WTC11 (cell line): ENCODE data around the gene WDFY3. TPM values are rescaled to one million over a fixed set of nuclear protein-coding genes. Genes with fewer than 3 reads are reported as not detected.

Source experiments
- ATAC-seq: fragments of 200-7000 bp; cut with Tn5 transposase; 2 replicates; pipeline ENCODE4 v1.10.0; 2021; ENCODE audit warnings: mild to moderate bottlenecking, moderate library complexity
- CTCF ChIA-PET: fragments of 300-600 bp; sonication (Branson Sonifier 250); formaldehyde crosslinking; loops from one replicate; lab custom pipeline; 2021; ENCODE audit warnings: antibody characterized with exemption; lab: Charles Lee
- POLR2A ChIA-PET: fragments of 350-600 bp; sonication (Branson Sonifier 250); formaldehyde crosslinking; loops from one replicate; lab custom pipeline; 2021; ENCODE audit warnings: antibody characterized with exemption; lab: Charles Lee
- DNase-seq: peaks from one replicate; pipeline ENCODE4 v3.0.0; 2021; ENCODE audit warnings: low spot score
- H3K27ac Mint-ChIP-seq: 2 replicates; pipeline ENCODE4 v1.8.0; 2021; ENCODE audit warnings: mixed read lengths
- H3K27me3 Mint-ChIP-seq: 2 replicates; pipeline ENCODE4 v1.8.0; 2021; ENCODE audit warnings: low read depth, mild to moderate bottlenecking, moderate library complexity, mixed read lengths
- H3K36me3 Mint-ChIP-seq: 2 replicates; pipeline ENCODE4 v1.8.0; 2021; ENCODE audit warnings: mixed read lengths
- H3K4me1 Mint-ChIP-seq: 2 replicates; pipeline ENCODE4 v1.8.0; 2022; ENCODE audit warnings: mixed read lengths
- H3K4me3 Mint-ChIP-seq: 2 replicates; pipeline ENCODE4 v1.8.0; 2021; ENCODE audit warnings: mild to moderate bottlenecking, moderate library complexity, mixed read lengths
- H3K9me3 Mint-ChIP-seq: 2 replicates; pipeline ENCODE4 v1.8.0; 2021; ENCODE audit warnings: mixed read lengths
- ETV6 ChIP-seq: sonication (generic); formaldehyde crosslinking; IDR thresholded peaks from 2 replicates; pipeline ENCODE4 v1.8.1; 2022; ENCODE audit warnings: mild to moderate bottlenecking, missing genetic modification reagents
- GABPB1 ChIP-seq: sonication (generic); formaldehyde crosslinking; IDR thresholded peaks from 2 replicates; pipeline ENCODE4 v1.8.1; 2023; ENCODE audit warnings: mild to moderate bottlenecking, missing genetic modification reagents
- GRHL2 ChIP-seq: fragments of 250-450 bp; sonication (Bioruptor Pico); IDR thresholded peaks from 2 replicates; pipeline ENCODE4 v1.8.0; 2022; ENCODE audit warnings: mild to moderate bottlenecking, moderate library complexity; ENCODE audit not compliant: insufficient replicate concordance, severe bottlenecking
- IRF2 ChIP-seq: sonication (generic); formaldehyde crosslinking; IDR thresholded peaks from 2 replicates; pipeline ENCODE4 v1.8.0; 2022; ENCODE audit warnings: low read depth, missing genetic modification reagents, borderline replicate concordance
- KAT7 ChIP-seq: sonication (generic); formaldehyde crosslinking; IDR thresholded peaks from 2 replicates; pipeline ENCODE4 v1.8.1; 2023; ENCODE audit warnings: missing genetic modification reagents, mild to moderate bottlenecking, borderline replicate concordance
- NFYB ChIP-seq: sonication (generic); formaldehyde crosslinking; conservative IDR thresholded peaks from 2 replicates; pipeline ENCODE4 v1.8.0; 2022; ENCODE audit warnings: low read depth, missing genetic modification reagents
- SMAD3 ChIP-seq: sonication (generic); formaldehyde crosslinking; IDR thresholded peaks from 2 replicates; pipeline ENCODE4 v1.8.0; 2022; ENCODE audit warnings: missing genetic modification reagents, mild to moderate bottlenecking, borderline replicate concordance
- ZNF138 ChIP-seq: sonication (generic); formaldehyde crosslinking; conservative IDR thresholded peaks from 2 replicates; pipeline ENCODE4 v1.8.1; 2022; ENCODE audit warnings: mild to moderate bottlenecking, moderate library complexity, missing genetic modification reagents
- ZNF263 ChIP-seq: sonication (generic); formaldehyde crosslinking; IDR thresholded peaks from 2 replicates; pipeline ENCODE4 v1.8.1; 2022; ENCODE audit warnings: low read depth, mild to moderate bottlenecking, moderate library complexity, missing genetic modification reagents
- ZNF416 ChIP-seq: fragments of 250-450 bp; sonication (Bioruptor Pico); IDR thresholded peaks from 2 replicates; pipeline ENCODE4 v1.9.0; 2021; ENCODE audit warnings: mild to moderate bottlenecking, inconsistent platforms
- total RNA-seq: library from RNA; stranded (reverse); gene quantifications from 3 replicates; pipeline ENCODE4 v1.2.3, GENCODE V29; 2021
- TF ChIP-seq, protein P1 (sequence below): sonication (generic); formaldehyde crosslinking; IDR thresholded peaks from 2 replicates; pipeline ENCODE4 v1.8.0; 2022; ENCODE audit warnings: missing genetic modification reagents
- TF ChIP-seq, protein P2 (sequence below): sonication (generic); formaldehyde crosslinking; IDR thresholded peaks from 2 replicates; pipeline ENCODE4 v1.8.1; 2022; ENCODE audit warnings: mild to moderate bottlenecking, missing genetic modification reagents, moderate library complexity, borderline replicate concordance
- TF ChIP-seq, protein P3 (sequence below): sonication (generic); formaldehyde crosslinking; conservative IDR thresholded peaks from 2 replicates; pipeline ENCODE4 v1.8.1; 2023; ENCODE audit warnings: mild to moderate bottlenecking, low read depth, missing genetic modification reagents, moderate library complexity
- TF ChIP-seq, protein P4 (sequence below): sonication (generic); formaldehyde crosslinking; IDR thresholded peaks from 2 replicates; pipeline ENCODE4 v1.8.1; 2023; ENCODE audit warnings: mild to moderate bottlenecking, missing genetic modification reagents, moderate library complexity
- TF ChIP-seq, protein P5 (sequence below): sonication (generic); formaldehyde crosslinking; IDR thresholded peaks from 2 replicates; pipeline ENCODE4 v1.8.1; 2023; ENCODE audit warnings: mild to moderate bottlenecking, missing genetic modification reagents, moderate library complexity
- TF ChIP-seq, protein P6 (sequence below): sonication (generic); formaldehyde crosslinking; IDR thresholded peaks from 2 replicates; pipeline ENCODE4 v1.8.0; 2022; ENCODE audit warnings: mild to moderate bottlenecking, missing genetic modification reagents
- TF ChIP-seq, protein P7 (sequence below): fragments of 250-450 bp; sonication (Bioruptor Pico); IDR thresholded peaks from 2 replicates; pipeline ENCODE4 v1.9.0; 2021; ENCODE audit warnings: mild to moderate bottlenecking

The WDFY3 gene
- total RNA-seq, 1 experiment from 2014 or later, result 77.2 TPM

DNA sequence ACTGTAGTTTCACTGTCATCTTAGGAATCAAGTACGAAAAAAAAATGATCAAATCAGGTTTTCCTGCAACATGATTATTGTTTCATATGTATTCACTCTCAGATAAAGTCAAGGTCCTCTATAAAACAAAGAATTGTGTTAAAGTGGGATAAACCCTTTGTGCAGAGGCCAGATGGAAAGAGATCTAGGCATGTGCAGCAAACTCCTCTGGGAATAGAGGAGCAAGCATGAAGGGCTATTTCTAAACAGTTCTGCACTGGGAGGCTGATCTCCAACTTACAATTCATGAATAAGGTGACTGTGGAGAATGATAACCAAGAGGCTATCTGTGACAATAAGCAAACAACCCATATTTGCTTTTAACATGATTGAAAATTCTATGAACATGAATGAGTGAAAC lies 2.4 kb upstream of the WDFY3 start (continued):
- TF ChIP-seq, protein P1, sequence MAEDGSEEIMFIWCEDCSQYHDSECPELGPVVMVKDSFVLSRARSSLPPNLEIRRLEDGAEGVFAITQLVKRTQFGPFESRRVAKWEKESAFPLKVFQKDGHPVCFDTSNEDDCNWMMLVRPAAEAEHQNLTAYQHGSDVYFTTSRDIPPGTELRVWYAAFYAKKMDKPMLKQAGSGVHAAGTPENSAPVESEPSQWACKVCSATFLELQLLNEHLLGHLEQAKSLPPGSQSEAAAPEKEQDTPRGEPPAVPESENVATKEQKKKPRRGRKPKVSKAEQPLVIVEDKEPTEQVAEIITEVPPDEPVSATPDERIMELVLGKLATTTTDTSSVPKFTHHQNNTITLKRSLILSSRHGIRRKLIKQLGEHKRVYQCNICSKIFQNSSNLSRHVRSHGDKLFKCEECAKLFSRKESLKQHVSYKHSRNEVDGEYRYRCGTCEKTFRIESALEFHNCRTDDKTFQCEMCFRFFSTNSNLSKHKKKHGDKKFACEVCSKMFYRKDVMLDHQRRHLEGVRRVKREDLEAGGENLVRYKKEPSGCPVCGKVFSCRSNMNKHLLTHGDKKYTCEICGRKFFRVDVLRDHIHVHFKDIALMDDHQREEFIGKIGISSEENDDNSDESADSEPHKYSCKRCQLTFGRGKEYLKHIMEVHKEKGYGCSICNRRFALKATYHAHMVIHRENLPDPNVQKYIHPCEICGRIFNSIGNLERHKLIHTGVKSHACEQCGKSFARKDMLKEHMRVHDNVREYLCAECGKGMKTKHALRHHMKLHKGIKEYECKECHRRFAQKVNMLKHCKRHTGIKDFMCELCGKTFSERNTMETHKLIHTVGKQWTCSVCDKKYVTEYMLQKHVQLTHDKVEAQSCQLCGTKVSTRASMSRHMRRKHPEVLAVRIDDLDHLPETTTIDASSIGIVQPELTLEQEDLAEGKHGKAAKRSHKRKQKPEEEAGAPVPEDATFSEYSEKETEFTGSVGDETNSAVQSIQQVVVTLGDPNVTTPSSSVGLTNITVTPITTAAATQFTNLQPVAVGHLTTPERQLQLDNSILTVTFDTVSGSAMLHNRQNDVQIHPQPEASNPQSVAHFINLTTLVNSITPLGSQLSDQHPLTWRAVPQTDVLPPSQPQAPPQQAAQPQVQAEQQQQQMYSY (CRISPR knock-in tag), result no peak
- TF ChIP-seq, protein P2, sequence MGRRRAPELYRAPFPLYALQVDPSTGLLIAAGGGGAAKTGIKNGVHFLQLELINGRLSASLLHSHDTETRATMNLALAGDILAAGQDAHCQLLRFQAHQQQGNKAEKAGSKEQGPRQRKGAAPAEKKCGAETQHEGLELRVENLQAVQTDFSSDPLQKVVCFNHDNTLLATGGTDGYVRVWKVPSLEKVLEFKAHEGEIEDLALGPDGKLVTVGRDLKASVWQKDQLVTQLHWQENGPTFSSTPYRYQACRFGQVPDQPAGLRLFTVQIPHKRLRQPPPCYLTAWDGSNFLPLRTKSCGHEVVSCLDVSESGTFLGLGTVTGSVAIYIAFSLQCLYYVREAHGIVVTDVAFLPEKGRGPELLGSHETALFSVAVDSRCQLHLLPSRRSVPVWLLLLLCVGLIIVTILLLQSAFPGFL, result no peak
- TF ChIP-seq, protein P3, sequence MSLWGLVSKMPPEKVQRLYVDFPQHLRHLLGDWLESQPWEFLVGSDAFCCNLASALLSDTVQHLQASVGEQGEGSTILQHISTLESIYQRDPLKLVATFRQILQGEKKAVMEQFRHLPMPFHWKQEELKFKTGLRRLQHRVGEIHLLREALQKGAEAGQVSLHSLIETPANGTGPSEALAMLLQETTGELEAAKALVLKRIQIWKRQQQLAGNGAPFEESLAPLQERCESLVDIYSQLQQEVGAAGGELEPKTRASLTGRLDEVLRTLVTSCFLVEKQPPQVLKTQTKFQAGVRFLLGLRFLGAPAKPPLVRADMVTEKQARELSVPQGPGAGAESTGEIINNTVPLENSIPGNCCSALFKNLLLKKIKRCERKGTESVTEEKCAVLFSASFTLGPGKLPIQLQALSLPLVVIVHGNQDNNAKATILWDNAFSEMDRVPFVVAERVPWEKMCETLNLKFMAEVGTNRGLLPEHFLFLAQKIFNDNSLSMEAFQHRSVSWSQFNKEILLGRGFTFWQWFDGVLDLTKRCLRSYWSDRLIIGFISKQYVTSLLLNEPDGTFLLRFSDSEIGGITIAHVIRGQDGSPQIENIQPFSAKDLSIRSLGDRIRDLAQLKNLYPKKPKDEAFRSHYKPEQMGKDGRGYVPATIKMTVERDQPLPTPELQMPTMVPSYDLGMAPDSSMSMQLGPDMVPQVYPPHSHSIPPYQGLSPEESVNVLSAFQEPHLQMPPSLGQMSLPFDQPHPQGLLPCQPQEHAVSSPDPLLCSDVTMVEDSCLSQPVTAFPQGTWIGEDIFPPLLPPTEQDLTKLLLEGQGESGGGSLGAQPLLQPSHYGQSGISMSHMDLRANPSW (CRISPR knock-in tag), result no peak
- TF ChIP-seq, protein P4, sequence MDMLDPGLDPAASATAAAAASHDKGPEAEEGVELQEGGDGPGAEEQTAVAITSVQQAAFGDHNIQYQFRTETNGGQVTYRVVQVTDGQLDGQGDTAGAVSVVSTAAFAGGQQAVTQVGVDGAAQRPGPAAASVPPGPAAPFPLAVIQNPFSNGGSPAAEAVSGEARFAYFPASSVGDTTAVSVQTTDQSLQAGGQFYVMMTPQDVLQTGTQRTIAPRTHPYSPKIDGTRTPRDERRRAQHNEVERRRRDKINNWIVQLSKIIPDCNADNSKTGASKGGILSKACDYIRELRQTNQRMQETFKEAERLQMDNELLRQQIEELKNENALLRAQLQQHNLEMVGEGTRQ, result no peak
- TF ChIP-seq KAT7 (no peak), IRF2 (no peak)

DNA sequence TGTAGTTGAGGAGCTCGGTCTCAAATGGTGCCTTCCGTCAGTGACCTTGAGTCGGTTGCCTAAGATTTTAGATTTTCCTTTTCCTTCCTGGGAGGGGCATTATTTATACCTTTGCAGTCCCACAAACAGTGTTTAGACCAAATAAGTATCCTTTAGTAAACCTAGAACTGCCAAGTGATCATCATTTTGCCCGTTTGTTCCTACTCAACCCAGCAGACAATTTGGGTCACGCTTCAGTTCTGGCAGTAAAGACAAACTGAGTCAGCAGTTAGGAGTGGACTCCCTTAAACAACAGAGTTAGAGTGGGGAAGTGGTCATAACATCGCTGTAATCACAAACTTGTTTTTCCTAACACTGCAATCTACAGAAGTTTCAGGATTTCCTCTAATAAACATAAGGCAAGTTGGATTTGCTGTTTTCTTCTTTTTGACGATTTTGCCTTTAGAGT lies 777 bp upstream of the WDFY3 start:
- CTCF ChIA-PET, result interaction anchor here (0.7 to 1.6 kb wide), 5 partner anchors 12 to 388 kb away, joined by 3 to 15 read pairs (median 4); no protein-coding TSS in a partner anchor

DNA sequence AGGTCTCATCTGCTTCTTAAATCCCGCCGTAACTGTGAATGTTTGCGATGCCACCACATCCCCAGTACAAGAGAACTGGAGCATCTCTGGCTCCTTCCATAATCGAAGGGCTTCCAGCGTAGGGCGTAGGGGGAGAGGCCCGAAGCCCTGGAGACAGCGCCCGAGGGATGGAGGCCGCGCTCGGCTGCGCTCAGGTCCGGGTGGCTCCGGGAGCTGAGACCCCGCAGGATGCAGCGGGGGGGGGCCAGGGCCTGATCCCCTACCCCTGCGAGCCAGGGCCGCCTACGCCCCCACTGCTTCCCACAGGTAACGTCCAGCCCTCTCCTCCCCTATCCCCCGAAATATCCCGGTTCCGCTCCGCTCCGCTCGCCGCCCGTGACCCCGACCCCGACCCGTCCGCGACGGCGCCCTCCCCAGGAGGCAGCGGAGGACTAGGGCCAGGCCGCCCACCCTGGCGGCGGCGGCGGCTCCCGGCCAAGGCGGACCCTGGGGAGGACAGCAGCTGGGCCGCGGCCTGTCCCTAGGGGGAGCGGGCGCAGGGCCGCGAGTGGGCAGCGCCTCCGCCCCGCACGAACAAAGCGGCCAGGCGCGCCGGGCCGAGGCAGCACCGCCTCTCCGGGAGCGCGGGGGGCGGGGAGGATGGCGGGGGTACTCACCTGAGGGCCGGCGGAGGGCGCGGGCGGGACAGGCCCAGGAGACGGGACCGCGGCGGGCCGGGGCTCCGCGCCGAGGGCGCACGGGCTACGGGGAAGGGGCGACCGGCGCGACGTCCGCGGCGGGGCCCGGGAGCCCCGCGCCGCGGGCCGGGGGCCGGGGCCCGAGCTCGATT lies 723 bp downstream of the WDFY3 start:
- peak overlapping the region; percentile 57; the same call in 1 of the 2 replicates for H3K27ac Mint-ChIP-seq
- 0 out of 2 replicates have a peak, but pooled peaks cover 3% of the 10 kb centered on the region for H3K27me3 Mint-ChIP-seq
- H3K4me3 Mint-ChIP-seq, result peak overlapping the region; percentile 98
- ATAC-seq (peak; percentile 54), DNase-seq (peak; percentile 69)
- no peaks in the 10 kb centered on the region; the same call in 1 of the 2 replicates for H3K36me3 Mint-ChIP-seq
- ChIA-PET CTCF (interaction anchor here (1.1 to 1.6 kb wide), 3 partner anchors 10 to 215 kb away, joined by 3 to 15 read pairs (median 4); no protein-coding TSS in a partner anchor), POLR2A (interaction anchor here (0.8 to 1.6 kb wide), 4 partner anchors 11 to 387 kb away, joined by 3 to 6 read pairs (median 3); no protein-coding TSS in a partner anchor)
- no peaks in the 10 kb centered on the region for H3K9me3 Mint-ChIP-seq
- H3K4me1 Mint-ChIP-seq, result peaks cover 36% of the 10 kb centered on the region
- TF ChIP-seq NFYB (no peak), ETV6 (CRISPR knock-in tag) (no peak), ZNF138 (CRISPR knock-in tag) (no peak), ZNF263 (CRISPR knock-in tag) (no peak), GRHL2 (CRISPR knock-in tag) (no peak), ZNF416 (CRISPR knock-in tag) (no peak)
- TF ChIP-seq, protein P5, sequence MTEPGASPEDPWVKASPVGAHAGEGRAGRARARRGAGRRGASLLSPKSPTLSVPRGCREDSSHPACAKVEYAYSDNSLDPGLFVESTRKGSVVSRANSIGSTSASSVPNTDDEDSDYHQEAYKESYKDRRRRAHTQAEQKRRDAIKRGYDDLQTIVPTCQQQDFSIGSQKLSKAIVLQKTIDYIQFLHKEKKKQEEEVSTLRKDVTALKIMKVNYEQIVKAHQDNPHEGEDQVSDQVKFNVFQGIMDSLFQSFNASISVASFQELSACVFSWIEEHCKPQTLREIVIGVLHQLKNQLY, result no peak
- TF ChIP-seq, protein P2, result no peak
- TF ChIP-seq, protein P6, sequence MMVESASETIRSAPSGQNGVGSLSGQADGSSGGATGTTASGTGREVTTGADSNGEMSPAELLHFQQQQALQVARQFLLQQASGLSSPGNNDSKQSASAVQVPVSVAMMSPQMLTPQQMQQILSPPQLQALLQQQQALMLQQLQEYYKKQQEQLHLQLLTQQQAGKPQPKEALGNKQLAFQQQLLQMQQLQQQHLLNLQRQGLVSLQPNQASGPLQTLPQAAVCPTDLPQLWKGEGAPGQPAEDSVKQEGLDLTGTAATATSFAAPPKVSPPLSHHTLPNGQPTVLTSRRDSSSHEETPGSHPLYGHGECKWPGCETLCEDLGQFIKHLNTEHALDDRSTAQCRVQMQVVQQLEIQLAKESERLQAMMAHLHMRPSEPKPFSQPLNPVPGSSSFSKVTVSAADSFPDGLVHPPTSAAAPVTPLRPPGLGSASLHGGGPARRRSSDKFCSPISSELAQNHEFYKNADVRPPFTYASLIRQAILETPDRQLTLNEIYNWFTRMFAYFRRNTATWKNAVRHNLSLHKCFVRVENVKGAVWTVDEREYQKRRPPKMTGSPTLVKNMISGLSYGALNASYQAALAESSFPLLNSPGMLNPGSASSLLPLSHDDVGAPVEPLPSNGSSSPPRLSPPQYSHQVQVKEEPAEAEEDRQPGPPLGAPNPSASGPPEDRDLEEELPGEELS (CRISPR knock-in tag), result no peak; the same call in 1 of the 2 replicates

More for the DNA sequence above, 777 bp upstream of the WDFY3 start:
- peaks cover 33% of the 10 kb centered on the region for H3K4me1 Mint-ChIP-seq
- ATAC-seq, result no peak
- peak overlapping the region; percentile 98 for H3K4me3 Mint-ChIP-seq
- POLR2A ChIA-PET, result interaction anchor here (0.7 to 1.6 kb wide), 4 partner anchors 9 to 389 kb away, joined by 3 to 6 read pairs (median 4); no protein-coding TSS in a partner anchor
- no peak for DNase-seq
- no peaks in the 10 kb centered on the region for H3K9me3 Mint-ChIP-seq
- 0 out of 2 replicates have a peak, but pooled peaks cover 3% of the 10 kb centered on the region for H3K27me3 Mint-ChIP-seq
- H3K36me3 Mint-ChIP-seq, result no peaks in the 10 kb centered on the region; the same call in 1 of the 2 replicates
- TF ChIP-seq, protein P7, sequence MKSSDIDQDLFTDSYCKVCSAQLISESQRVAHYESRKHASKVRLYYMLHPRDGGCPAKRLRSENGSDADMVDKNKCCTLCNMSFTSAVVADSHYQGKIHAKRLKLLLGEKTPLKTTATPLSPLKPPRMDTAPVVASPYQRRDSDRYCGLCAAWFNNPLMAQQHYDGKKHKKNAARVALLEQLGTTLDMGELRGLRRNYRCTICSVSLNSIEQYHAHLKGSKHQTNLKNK (CRISPR knock-in tag), result no peak
- TF ChIP-seq GABPB1 (CRISPR knock-in tag) (no peak), SMAD3 (CRISPR knock-in tag) (no peak)
- peak overlapping the region; percentile 87 for H3K27ac Mint-ChIP-seq
